ENCODE data around the gene USP7. TPM values are rescaled to one million over a fixed set of nuclear protein-coding genes. Genes with fewer than 3 reads are reported as not detected.

The USP7 gene
- total RNA-seq, 6 donors from 2014 or later = 68.2 to 122 (median 72.2) TPM

DNA sequence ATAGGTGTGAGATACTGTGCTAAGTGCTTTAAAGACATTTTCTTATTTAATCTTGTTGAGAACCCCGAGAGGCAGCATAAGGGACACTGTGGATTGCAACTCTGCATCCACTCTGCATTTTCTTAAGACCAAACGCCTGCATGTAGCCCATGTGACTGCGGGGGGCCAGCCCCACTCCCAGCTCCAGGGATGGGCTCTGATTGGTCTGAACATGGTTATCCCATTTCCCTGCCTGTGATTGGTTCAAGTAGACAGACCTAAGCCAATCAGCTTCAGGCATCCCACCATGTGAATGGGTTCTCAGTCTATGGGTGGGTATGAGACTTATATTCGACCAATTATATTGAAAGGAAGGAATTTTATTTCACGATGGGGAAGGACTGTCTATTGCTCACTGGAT is 33.2 kb upstream of the USP7 start:
- H3K36me3 ChIP-seq = no peaks in the 10 kb centered on the region
- H3K27ac ChIP-seq = no peak overlapping the region
- DNase-seq (no peak), ATAC-seq (ENCODE audit: low FRiP score in 2 of 2) (no peak)
- no peaks in the 10 kb centered on the region for H3K9me3 ChIP-seq
- TF ChIP-seq POLR2A (IDR thresholded peaks at IDR 0.05) = no peak
- no peak for TF ChIP-seq EP300 (IDR thresholded peaks at IDR 0.05)
- TF ChIP-seq, protein P1, sequence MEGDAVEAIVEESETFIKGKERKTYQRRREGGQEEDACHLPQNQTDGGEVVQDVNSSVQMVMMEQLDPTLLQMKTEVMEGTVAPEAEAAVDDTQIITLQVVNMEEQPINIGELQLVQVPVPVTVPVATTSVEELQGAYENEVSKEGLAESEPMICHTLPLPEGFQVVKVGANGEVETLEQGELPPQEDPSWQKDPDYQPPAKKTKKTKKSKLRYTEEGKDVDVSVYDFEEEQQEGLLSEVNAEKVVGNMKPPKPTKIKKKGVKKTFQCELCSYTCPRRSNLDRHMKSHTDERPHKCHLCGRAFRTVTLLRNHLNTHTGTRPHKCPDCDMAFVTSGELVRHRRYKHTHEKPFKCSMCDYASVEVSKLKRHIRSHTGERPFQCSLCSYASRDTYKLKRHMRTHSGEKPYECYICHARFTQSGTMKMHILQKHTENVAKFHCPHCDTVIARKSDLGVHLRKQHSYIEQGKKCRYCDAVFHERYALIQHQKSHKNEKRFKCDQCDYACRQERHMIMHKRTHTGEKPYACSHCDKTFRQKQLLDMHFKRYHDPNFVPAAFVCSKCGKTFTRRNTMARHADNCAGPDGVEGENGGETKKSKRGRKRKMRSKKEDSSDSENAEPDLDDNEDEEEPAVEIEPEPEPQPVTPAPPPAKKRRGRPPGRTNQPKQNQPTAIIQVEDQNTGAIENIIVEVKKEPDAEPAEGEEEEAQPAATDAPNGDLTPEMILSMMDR (IDR thresholded peaks at IDR 0.05) = no peak
- TF ChIP-seq POLR2AphosphoS5 (IDR thresholded peaks at IDR 0.05) = no peak
- WGBS, 2 donors = 74 to 87% methylated on average over 4 to 5 of the region's 5 CpGs
- H3K4me3 ChIP-seq = no peak overlapping the region
- H3K27me3 ChIP-seq = no peaks in the 10 kb centered on the region
- no peaks in the 10 kb centered on the region for H3K4me1 ChIP-seq

DNA sequence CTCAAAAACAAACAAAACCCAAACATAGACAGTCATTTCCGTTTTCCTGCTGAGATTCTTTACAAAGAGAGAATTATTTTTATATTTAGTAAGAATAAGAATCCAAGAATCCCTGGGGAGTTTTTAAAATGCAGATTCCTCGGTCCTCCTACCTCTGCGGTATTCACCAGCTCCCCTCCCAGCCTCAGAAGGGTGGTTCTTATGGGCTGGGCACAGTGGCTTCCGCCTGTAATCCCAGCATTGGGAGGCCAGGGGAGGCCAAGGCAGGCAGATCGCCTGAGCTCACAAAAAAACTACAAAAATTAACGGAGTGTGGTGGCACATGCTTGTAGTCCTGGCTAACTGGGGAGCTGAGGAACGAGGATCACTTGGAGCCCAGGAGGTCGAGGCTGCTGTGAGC is 26.7 kb upstream of the USP7 start:
- H3K27me3 ChIP-seq = no peaks in the 10 kb centered on the region
- ATAC-seq (ENCODE audit: low FRiP score in 2 of 2) = no peak
- H3K4me3 ChIP-seq = no peak overlapping the region
- H3K9me3 ChIP-seq = no peaks in the 10 kb centered on the region
- H3K27ac ChIP-seq = no peak overlapping the region
- H3K36me3 ChIP-seq = no peaks in the 10 kb centered on the region
- TF ChIP-seq POLR2A (IDR thresholded peaks at IDR 0.05) (no peak), EP300 (IDR thresholded peaks at IDR 0.05) (no peak), POLR2AphosphoS5 (IDR thresholded peaks at IDR 0.05) (no peak)
- TF ChIP-seq, protein P1 (IDR thresholded peaks at IDR 0.05) = no peak
- 67% methylated on average over 8 of the region's 8 CpGs for WGBS, 2 donors
- DNase-seq = no peak
- no peaks in the 10 kb centered on the region for H3K4me1 ChIP-seq

DNA sequence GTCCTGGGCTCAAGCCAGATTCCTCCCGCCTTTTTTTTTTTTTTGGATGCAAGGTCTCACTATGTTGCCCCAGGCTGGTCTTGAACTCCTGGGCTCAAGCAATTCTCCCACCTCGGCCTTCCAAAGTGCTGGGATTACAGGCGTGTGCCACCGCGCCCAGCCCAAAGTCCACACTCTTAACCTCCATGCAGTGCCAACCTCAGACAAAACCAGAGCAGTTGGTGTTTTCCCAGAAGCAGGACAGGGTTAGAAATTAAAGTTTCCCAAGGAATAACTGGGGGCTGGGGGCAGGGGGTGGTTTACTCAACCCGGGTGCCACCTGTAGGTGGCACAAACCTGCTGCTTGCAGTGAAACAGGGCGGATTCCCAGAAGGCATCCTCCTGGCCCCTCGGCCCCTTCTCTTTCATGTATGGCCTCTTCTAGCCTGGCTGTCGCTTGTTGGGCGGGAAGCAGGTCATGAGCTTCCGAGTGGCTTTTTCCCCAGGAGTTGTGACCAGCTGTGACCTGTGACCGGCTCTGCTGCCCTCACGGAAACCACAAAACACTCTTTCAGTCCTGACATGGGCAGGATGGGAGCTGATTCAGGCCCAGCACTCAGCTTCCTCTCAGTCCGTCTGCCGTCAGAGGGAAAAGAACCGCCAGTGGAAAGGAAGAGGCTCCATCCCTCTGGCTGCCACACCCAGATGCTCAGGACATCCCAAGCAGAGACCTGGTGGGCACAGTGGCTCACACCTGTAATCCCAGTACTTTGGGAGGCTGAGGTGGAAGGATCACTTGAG is 25.6 kb upstream of the USP7 start:
- Histone ChIP-seq H3K27ac (no peak overlapping the region), H3K4me3 (no peak overlapping the region), H3K27me3 (no peaks in the 10 kb centered on the region), H3K4me1 (no peaks in the 10 kb centered on the region), H3K9me3 (no peaks in the 10 kb centered on the region), H3K36me3 (no peaks in the 10 kb centered on the region)
- WGBS, 2 donors = 66 to 77% methylated on average over 13 to 16 of the region's 16 CpGs
- DNase-seq = no peak
- TF ChIP-seq POLR2AphosphoS5 (IDR thresholded peaks at IDR 0.05) = no peak
- TF ChIP-seq EP300 (IDR thresholded peaks at IDR 0.05) = no peak
- TF ChIP-seq, protein P1 (IDR thresholded peaks at IDR 0.05) = no peak
- no peak for TF ChIP-seq POLR2A (IDR thresholded peaks at IDR 0.05)
- ATAC-seq (ENCODE audit: low FRiP score in 2 of 2) = no peak

DNA sequence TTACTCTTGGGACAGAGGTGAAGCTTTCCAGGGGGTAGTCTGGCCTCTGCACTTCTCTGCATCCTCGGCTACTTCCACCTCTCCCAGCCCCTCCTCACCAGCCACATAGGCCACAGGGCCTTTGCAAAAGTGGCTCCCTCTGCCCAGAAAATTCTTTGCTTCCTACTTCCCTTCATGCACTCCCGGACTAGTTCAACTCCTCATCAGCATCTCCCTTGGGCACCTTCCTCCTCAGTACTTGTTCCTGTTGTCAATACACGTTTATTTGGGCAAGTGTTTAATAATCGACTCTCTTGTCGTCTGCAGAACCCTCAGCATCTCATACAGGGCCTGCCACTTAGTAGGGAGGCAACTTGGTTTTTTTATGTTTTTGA is 23.1 kb upstream of the USP7 start:
- DNase-seq (no peak), ATAC-seq (ENCODE audit: low FRiP score in 2 of 2) (no peak)
- WGBS, 2 donors = 81 to 82% methylated on average over 5 of the region's 5 CpGs
- H3K27ac ChIP-seq = no peak overlapping the region
- no peaks in the 10 kb centered on the region for H3K27me3 ChIP-seq
- H3K36me3 ChIP-seq = no peaks in the 10 kb centered on the region
- no peak overlapping the region for H3K4me3 ChIP-seq
- no peaks in the 10 kb centered on the region for H3K9me3 ChIP-seq
- H3K4me1 ChIP-seq = no peaks in the 10 kb centered on the region
- no peak for TF ChIP-seq EP300 (IDR thresholded peaks at IDR 0.05)
- TF ChIP-seq POLR2AphosphoS5 (IDR thresholded peaks at IDR 0.05) = no peak
- TF ChIP-seq, protein P1 (IDR thresholded peaks at IDR 0.05) = no peak
- TF ChIP-seq POLR2A (IDR thresholded peaks at IDR 0.05) = no peak

DNA sequence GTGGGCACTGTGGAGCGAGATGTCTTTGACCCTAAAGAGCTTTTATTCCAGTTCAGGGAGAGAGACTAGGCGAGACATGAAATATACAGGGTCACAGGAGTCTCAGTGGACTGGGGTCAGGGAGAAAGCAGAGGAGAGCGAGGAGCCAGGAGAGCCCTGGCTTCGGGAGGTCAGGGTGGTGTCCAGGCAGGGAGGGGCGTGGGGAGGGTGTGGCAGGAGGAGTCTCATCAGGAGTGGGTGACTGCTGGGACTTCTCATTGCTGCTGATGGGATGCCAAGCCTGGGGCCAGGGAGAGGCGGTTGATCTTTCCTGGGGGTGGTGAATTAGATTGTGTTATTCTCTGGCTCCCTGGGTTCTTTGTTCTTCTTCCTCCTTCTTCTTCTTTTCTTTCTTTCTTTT is 22.4 kb upstream of the USP7 start:
- no peaks in the 10 kb centered on the region for H3K4me1 ChIP-seq
- DNase-seq (no peak), ATAC-seq (ENCODE audit: low FRiP score in 2 of 2) (no peak)
- 75 to 82% methylated on average over 6 of the region's 6 CpGs for WGBS, 2 donors
- H3K27me3 ChIP-seq = no peaks in the 10 kb centered on the region
- no peaks in the 10 kb centered on the region for H3K9me3 ChIP-seq
- H3K27ac ChIP-seq = no peak overlapping the region
- H3K36me3 ChIP-seq = no peaks in the 10 kb centered on the region
- TF ChIP-seq POLR2A (IDR thresholded peaks at IDR 0.05) = no peak
- no peak for TF ChIP-seq POLR2AphosphoS5 (IDR thresholded peaks at IDR 0.05)
- TF ChIP-seq, protein P1 (IDR thresholded peaks at IDR 0.05) = no peak
- no peak for TF ChIP-seq EP300 (IDR thresholded peaks at IDR 0.05)
- no peak overlapping the region for H3K4me3 ChIP-seq

All from upper lobe of left lung (tissue), 6 donors.